Left cardiac atrium (tissue), 4 donors: Measurements from ENCODE around the gene DEPP1. TPM values are rescaled to one million over a fixed set of nuclear protein-coding genes. Genes with fewer than 3 reads are reported as not detected.

Experiments
- ATAC-seq, 2 donors: fragments of 200-7000 bp; cut with Tn5 transposase; one replicate each; pipeline ENCODE4 v1.9.1; 2020; ENCODE audit warnings: mild to moderate bottlenecking in 2 of 2, moderate library complexity in 2 of 2
- DNase-seq: peaks from one replicate; pipeline ENCODE4 v3.0.0-alpha.2; 2020
- intact Hi-C, 2 donors: fragments of 100-400 bp; cut with DNase I; formaldehyde crosslinking; loops; one replicate each; pipeline versions ENCODE4 v1.14.1 to v1.15.1; 2022 to 2023
- total RNA-seq, 2 donors: library from RNA; stranded (reverse); fragmentation: NEBNext Ultra II Directional; extraction: Animal tissue kit (Norgen Biotek cat#: 25700); gene quantifications; one replicate each; pipeline ENCODE4 v1.2.1, GENCODE V29; 2021
- donor health status: DM: no; HTN: yes; CAD: no.
- donor health status: DM: no; HTN: yes; CAD: no; lungs with severe emphysema.
- donor health status: DM: yes; HTN: yes; CAD: no.
- donor health status: Dilated cardiomyopathy.

DEPP1 gene
- total RNA-seq, 2 donors from 2014 or later = 36.7 to 49.2 TPM

GRCh38 chr10:44994752-44995530 is 16.3 kb upstream of the DEPP1 start:
- DNase-seq (no peak), ATAC-seq (no peak)
- intact Hi-C loops = no loop called here

DNA sequence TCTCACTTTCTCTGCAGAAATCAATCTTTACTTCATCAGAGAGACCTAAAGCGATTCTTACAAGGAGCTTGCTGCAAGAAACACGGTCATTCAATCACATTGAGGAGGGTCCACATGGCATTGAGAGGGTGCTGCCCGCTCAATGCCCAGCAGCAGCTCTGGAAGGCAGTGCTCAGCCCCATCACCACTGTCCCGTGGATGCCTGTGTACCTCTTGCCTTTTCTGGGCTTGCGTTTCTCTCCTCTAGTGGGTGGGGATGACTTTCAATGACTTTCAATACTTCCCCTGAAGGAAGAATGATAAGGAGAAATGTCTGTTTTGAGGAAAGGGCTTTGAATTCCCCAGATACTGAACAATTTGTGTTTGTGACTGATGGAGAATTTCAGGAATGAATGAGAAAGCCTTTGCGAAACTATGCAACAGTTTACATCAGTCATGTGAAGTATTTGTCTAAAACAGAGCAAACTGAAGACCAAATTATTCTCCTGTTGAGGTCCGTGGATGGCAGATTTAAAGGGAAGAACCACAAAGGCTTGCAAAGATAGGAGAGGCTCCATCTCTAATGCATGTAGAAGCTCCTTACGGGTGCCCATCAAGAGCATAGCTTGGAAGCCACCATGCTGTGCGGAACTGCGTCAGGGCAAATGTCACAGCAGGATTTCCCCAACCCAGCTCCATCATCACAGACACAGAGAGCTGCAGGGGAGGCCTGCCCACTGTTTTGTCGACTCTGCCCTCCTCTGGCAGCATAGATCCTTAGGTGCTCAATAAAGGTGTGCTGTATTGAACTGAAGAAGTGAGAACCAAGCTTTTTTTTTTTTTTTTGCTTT is 15.5 kb upstream of the DEPP1 start:
- intact Hi-C loops = no loop called here
- ATAC-seq (no peak), DNase-seq (no peak)

- ATAC-seq (no peak), DNase-seq (no peak)
- intact Hi-C loops = no loop called here
Observed at GRCh38 chr10:44993226-44993921, 14.8 kb upstream of the DEPP1 start.

- no peak for ATAC-seq
- intact Hi-C loops = no loop called here
- DNase-seq = no peak
Observed at GRCh38 chr10:44992732-44993225, 14.2 kb upstream of the DEPP1 start.

GRCh38 chr10:44992070-44992731 is 13.6 kb upstream of the DEPP1 start:
- no peak for DNase-seq

DNA sequence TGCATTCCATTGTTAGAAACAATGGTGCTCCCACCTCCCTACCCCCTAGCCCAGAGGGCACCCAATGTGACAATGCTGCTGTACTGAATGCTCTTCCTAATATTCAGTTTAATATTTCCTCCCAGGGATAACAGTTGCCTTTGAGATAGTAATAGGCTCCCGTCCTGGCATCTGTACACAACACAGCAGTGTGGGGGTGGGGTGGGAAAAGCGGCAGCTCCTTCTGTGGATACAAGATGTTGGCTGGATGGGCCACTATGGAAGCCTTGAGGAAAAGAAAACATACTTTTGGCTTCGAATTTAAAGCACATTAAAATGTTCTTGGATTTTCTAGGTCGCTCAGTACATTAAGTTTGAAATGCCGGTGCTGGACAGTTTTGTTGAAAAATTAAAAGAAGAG is 13.0 kb upstream of the DEPP1 start:
- ATAC-seq = peak in 1 of 2 donors; percentile 4
- intact Hi-C loops = no loop called here

More at GRCh38 chr10:44992070-44992731, 13.6 kb upstream of the DEPP1 start:
- intact Hi-C loops = no loop called here
- ATAC-seq = no peak

DNA sequence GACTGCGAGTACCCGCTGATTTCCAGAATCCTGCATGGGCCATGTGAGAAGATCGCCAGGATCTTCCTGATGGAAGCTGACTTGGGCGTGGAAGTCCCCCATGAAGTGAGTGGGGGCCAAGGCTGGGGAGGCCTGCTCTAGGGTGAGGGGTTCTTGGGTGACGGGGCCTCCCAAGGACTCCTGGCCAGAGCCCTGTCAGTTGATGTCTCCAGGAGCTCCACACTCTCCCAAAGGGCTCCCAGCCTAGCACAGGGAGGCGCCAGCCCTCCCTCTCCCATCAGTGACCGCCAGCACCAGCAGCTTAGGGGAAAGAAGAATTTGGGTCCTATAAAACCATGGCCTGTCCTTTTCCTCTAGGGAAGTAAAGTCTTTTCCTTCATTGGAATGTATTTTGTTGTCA is 12.4 kb upstream of the DEPP1 start:
- intact Hi-C loops = no loop called here
- no peak for ATAC-seq
- DNase-seq = no peak

More for the DNA sequence above, 13.0 kb upstream of the DEPP1 start:
- no peak for DNase-seq

GRCh38 chr10:44990302-44990655 is 11.7 kb upstream of the DEPP1 start:
- no peak for DNase-seq
- peak in 1 of 2 donors; percentile 21 for ATAC-seq
- intact Hi-C loops = no loop called here

GRCh38 chr10:44989597-44990301 is 11.1 kb upstream of the DEPP1 start:
- DNase-seq (no peak), ATAC-seq (no peak)
- intact Hi-C loops = no loop called here

DNA sequence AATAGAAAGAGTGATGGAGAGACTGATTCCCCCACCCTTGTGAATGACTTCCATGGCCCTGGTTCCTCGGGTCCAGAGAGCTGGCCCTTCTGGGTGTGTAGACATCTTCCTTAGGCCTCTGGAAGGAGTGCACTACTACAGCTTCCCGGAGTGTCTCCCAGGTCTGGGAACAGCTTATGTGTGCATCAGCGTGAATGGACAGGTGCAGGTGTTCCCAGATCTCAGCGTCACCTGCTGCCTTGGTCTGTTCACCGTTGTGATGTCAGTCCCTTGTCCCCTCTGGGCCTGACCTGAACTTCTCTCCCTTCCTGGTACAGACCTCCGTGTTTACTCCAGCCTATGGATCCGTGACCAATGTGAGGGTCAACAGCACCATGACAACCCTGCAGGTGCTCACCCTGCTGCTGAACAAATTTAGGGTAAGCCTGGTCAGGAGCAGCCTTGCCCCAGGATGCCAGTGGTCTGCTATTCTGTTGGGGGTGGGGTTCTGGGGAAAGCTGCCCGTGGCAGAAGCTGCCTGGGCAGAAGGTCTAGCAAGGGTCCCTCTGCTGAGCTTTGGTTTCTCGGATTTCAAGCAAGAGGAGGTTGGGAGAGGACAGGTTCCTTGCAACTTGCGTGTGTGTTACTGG is 10.5 kb upstream of the DEPP1 start:
- intact Hi-C loops = no loop called here
- no peak for DNase-seq
- ATAC-seq = no peak

- ATAC-seq (peak in 1 of 2 donors; percentile 27), DNase-seq (no peak)
- intact Hi-C loops = no loop called here
Observed at GRCh38 chr10:44986670-44987069, 8.1 kb upstream of the DEPP1 start.

GRCh38 chr10:44986179-44986578 is 7.6 kb upstream of the DEPP1 start:
- DNase-seq = no peak

GRCh38 chr10:44985175-44985681 is 6.6 kb upstream of the DEPP1 start:
- ATAC-seq = peak in 1 of 2 donors; percentile 2
- no peak for DNase-seq

More at GRCh38 chr10:44986179-44986578, 7.6 kb upstream of the DEPP1 start:
- intact Hi-C loops = no loop called here
- no peak for ATAC-seq

GRCh38 chr10:44984671-44985101 is 6.1 kb upstream of the DEPP1 start:
- ATAC-seq (no peak), DNase-seq (no peak)
- intact Hi-C loops = no loop called here

More at GRCh38 chr10:44985175-44985681, 6.6 kb upstream of the DEPP1 start:
- intact Hi-C loops = no loop called here

DNA sequence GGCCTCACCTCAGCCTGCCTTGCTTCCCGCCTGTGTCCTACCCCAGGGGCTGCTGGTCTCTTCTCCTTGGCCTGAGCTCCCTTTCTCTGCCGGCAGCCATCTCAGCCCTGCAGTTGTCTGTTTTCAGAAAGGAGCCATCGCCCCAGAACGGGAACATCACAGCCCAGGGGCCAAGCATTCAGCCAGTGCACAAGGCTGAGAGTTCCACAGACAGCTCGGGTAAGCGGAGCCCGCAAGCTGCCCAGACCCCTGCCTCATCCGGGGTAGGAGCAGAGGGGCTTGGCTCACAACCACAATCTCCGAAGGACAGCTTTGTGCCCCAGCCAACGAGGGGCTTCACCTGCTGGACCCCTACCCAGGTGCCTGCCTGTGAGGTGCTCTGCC is 5.3 kb upstream of the DEPP1 start:
- DNase-seq (no peak), ATAC-seq (no peak)
- intact Hi-C loops = no loop called here

- ATAC-seq (no peak), DNase-seq (no peak)
- intact Hi-C loops = no loop called here
Observed at GRCh38 chr10:44983066-44983894, 4.7 kb upstream of the DEPP1 start.

DNA sequence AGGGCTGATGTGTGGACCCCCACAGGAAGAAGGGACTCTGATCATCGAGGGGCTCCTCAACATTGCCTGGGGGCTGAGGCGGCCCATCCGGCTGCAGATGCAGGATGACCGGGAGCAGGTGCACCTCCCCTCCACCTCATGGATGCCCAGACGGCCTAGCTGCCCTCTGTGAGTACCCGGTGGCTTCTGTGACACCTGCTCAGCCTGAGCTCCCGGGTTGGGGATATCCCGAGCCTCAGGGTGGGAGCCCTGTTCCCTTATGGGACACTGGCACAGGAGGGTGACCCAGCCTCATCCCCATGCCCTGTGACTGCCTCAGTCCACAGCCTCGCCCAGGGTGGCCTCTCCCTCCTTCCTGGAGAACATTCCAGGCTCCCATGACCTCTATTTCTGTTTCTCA is 3.9 kb upstream of the DEPP1 start:
- DNase-seq (no peak), ATAC-seq (no peak)
- intact Hi-C loops = no loop called here
